SIG-M5 (cell line): ENCODE results near the gene CRMP1.

Experiments used
- DNase-seq: peaks from one replicate; lab custom pipeline; 2025; lab: John Stamatoyannopoulos, UW

Gene CRMP1

GRCh38 chr4:5919571-5919970, 26.7 kb upstream of the CRMP1 start:
- DNase-seq = no peak

GRCh38 chr4:5919044-5919443, 26.2 kb upstream of the CRMP1 start:
- DNase-seq = no peak

GRCh38 chr4:5918331-5918985, 25.6 kb upstream of the CRMP1 start:
- DNase-seq = no peak

DNA sequence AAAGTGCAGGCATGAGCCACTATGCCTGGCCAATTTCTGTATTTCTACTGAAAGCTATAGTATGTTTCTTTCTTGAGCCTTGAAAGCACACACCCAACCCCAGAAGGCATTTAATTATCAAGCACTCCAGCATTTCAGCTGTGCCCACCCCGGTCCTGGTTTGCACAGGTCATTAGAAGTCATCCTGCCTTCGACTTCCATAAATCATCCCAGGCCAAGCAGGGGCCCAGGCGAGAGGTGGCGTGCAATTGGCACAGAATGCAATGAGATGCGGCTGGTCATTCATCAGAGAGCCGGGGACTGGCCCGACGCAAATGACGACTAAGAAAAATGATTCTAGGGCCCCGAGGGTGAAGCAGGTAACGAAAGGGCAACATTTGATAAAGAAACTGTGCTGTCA, 24.8 kb upstream of the CRMP1 start:
- DNase-seq = no peak

GRCh38 chr4:5916229-5916628, 23.3 kb upstream of the CRMP1 start:
- DNase-seq = no peak

- DNase-seq = no peak
These were observed 20.6 kb upstream of the CRMP1 start for GRCh38 chr4:5913454-5913853.

- DNase-seq = no peak
These were observed 19.7 kb upstream of the CRMP1 start for GRCh38 chr4:5912614-5913019.

GRCh38 chr4:5908876-5909427, 16.1 kb upstream of the CRMP1 start:
- no peak for DNase-seq

- no peak for DNase-seq
These were observed 13.3 kb upstream of the CRMP1 start for GRCh38 chr4:5906191-5906590.

DNA sequence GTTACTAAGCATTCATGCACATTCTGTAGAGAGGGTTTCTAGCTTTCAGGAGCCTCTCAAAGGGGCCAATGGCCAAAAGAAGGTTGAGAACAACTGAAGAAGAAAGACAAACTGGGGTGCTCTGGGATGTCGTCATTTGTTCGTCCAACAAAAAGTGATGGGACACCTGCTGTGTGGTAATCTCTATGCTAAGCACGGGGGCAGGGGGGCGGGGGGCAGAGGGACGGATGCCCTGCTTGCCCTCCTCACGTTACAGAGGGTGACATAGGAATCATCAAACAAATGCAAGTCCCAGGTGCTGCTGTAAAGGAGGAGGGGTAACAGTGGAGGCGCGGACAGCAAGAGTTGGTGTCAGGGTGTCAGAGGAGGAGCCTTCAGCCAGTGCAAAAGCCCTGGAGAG, 12.8 kb upstream of the CRMP1 start:
- DNase-seq = no peak

- DNase-seq = no peak
These were observed 8.0 kb upstream of the CRMP1 start for GRCh38 chr4:5900844-5901243.

DNA sequence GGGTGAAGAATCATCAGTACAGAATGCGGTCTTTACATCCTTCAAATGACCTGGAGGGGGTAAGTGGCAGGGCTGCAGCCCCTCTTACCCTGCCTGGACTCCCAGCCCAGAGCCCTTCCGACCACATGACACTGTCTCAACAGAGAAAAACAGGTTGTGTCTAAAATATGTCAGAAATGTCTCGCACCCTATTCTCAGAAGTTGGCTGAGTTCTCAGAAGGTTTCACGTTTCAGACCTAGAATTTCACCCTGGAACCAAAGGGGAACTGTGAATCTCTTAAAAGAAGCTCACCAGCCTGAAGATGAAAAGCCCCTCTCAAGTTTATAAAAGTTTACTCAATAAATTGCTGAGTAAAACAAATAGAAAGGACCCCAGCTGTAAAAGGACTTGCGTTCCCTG, 7.0 kb upstream of the CRMP1 start:
- no peak for DNase-seq

DNA sequence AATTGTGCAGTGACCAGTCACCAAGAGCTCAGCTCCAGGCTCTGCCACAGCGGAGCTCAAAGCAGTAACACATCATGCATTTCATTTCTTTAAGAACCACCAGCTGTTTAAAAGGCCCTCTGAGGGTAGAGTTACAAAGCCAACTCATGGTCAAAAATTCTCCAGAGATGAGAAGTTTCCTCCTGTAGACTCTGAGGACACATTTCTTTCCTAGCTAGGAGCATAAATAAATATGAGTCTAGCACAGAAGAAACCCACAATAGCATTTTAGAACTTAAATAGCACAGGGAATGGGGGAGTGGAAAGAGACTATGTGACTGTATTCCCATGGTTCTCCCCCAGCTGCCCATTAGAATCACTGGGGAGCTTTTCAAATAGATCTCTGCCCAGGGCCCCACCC, 6.5 kb upstream of the CRMP1 start:
- DNase-seq = no peak

GRCh38 chr4:5897674-5898073, 4.8 kb upstream of the CRMP1 start:
- DNase-seq = no peak

GRCh38 chr4:5895287-5895686, 2.4 kb upstream of the CRMP1 start:
- no peak for DNase-seq

- no peak for DNase-seq
These were observed 1.4 kb upstream of the CRMP1 start for GRCh38 chr4:5894266-5894665.

GRCh38 chr4:5893591-5893990, 705 bp upstream of the CRMP1 start:
- DNase-seq = no peak

- DNase-seq = no peak
These were observed 423 bp downstream of the CRMP1 start for GRCh38 chr4:5892323-5893003.

DNA sequence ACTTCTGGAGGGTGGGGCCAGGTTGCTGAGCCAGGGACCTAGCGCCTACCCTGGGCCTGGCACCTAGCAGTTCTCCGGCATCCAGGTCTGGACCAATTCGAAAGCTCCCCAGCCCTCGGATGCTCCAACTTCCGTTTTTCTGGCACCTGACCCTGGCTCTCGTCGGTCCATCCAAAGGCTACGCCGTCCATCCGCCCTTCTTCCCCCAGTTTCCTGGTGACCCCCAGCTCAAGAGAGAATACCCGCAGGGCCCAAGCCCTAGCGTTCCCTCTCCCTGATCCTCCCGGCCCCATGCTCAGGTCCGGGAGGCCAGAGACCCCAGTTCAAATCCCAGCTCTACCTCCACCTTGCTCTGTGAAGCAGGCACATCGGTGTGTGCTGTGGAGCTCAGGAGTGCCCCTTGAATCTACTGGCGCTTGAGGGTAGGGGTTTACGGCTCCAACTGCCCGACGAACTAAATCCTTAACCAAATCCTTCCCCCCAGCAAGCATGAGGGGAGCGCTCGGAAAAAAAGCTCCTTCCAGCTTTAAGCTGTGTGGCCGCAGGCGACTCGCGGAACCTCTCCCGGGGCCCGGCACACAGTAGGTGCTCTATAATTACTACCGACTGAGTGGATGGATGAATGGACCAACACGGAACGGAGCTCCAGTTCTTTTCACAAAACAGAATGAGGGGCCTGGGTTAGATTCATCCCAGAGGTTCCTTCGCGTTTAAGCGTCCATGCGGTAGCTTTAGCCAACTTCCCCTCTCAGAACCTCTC, 1.1 kb downstream of the CRMP1 start:
- DNase-seq = no peak

- DNase-seq = no peak
These were observed 2.7 kb downstream of the CRMP1 start for GRCh38 chr4:5890063-5890727.

DNA sequence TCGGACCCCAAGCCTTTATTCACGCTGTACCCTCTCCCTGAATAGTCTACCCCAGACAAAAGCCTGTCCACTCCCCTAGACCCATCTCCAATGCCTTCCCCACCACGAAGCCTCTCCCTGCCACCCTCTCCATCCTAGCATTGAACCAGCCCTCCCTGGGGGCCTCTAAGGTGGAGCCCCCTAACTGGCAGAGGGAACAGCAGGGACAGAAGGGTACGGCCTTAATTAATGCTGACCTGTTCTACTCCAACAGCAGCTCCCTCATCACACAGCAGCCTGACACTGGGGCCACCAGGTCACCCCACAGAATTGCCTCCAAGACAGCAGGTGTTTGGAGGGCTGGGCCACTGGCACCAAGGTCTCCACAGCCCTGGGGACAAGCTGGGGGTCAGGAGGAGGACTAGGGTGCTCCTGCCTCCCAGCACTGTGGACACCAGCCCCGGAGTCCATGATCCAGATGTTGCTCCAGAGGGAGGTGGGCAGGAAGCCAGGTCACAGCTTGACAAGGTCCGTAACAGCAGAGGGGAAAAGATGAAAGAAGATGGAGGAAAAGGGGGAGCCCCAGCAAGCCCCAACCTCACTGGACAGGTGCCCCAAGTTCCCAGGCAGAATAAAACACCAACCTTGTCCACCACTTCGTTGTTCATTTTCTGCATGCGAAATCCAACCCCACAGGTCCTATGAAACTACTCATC, 3.7 kb downstream of the CRMP1 start:
- DNase-seq = no peak
